Endothelial cell (in vitro differentiated cells): ENCODE data around the gene PLCB2. TPM values are rescaled to one million over a fixed set of nuclear protein-coding genes. Genes with fewer than 3 reads are reported as not detected.

Source experiments
- DNase-seq: peaks from one replicate; pipeline ENCODE4 v3.0.0; 2021; ENCODE audit warnings: low spot score
- H3K27ac Mint-ChIP-seq: one replicate; pipeline ENCODE4 v1.8.0; 2021; ENCODE audit warnings: mixed read lengths, inconsistent platforms; ENCODE audit not compliant: unreplicated experiment
- H3K27me3 Mint-ChIP-seq: one replicate; pipeline ENCODE4 v1.8.0; 2021; ENCODE audit warnings: mild to moderate bottlenecking, moderate library complexity, mixed read lengths, inconsistent platforms; ENCODE audit not compliant: unreplicated experiment
- H3K36me3 Mint-ChIP-seq: one replicate; pipeline ENCODE4 v1.8.0; 2021; ENCODE audit warnings: mild to moderate bottlenecking, low read depth, mixed read lengths, inconsistent platforms; ENCODE audit not compliant: unreplicated experiment
- H3K4me1 Mint-ChIP-seq: one replicate; pipeline ENCODE4 v1.8.0; 2021; ENCODE audit warnings: mild to moderate bottlenecking, mixed read lengths, inconsistent platforms; ENCODE audit not compliant: unreplicated experiment
- H3K4me3 Mint-ChIP-seq: one replicate; pipeline ENCODE4 v1.8.0; 2021; ENCODE audit warnings: mild to moderate bottlenecking, mixed read lengths, inconsistent platforms; ENCODE audit not compliant: unreplicated experiment
- H3K9me3 Mint-ChIP-seq: one replicate; pipeline ENCODE4 v1.8.0; 2021; ENCODE audit warnings: mixed read lengths, inconsistent platforms; ENCODE audit not compliant: unreplicated experiment
- total RNA-seq: library from RNA; stranded (reverse); fragmentation: NEBNext Ultra II Directional; extraction: Animal tissue kit (Norgen Biotek cat#: 25700); gene quantifications from one replicate; pipeline ENCODE4 v1.2.1, GENCODE V29; 2021; ENCODE audit not compliant: unreplicated experiment
- TF ChIP-seq, protein P1 (sequence below): fragments of 200-600 bp; sonication (generic); IDR thresholded peaks from one replicate; pipeline ENCODE4 v1.5.0; 2021; ENCODE audit warnings: antibody characterized with exemption; ENCODE audit not compliant: unreplicated experiment

The PLCB2 gene
- total RNA-seq, 1 donor from 2014 or later = 71.3 TPM

DNA sequence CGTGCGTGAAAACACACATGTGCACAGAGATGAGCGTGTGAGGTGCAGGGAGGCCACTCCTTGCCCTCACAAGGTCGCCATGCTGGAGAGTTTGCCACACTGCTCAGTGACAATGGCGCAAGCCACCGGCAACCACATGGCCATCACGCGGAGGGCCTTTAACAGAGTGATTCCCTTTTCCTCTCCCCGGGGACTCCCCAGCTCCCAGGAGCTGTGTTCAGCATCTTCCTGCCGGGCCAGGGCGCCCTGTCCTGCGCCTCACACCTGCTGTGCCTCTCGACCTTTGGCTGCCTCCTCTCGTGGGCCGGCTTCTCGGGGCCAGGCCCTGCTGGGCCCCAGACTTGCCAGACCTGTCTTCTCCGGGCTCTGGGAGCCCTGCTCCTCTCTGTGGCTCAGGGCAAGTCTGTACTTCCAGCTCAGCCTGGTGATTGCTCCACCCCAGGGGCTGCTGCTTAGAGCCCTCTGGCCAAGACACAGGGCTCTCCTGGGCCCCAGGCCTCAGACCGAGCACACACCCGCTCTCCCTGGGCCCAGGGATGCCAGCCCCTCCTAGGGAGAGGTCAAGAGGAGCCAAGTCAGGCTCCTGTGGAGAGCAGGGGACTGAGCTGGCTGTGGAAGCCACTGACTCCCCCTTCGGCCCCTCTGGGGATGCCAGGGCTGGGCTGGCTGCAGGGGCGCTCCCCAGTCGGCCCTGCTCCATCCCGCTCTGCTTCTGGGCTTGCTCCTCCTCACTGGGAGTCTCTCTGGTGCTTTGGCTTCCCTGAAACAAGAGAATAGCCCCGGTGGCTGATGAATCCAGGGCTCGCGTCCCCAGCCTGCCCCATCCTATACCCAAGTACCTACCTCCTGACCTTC, 27.4 kb upstream of the PLCB2 start:
- Mint-ChIP-seq H3K27ac (no peak overlapping the region), H3K9me3 (no peaks in the 10 kb centered on the region), H3K36me3 (no peaks in the 10 kb centered on the region), H3K4me1 (peaks cover 36% of the 10 kb centered on the region), H3K27me3 (peaks cover 10% of the 10 kb centered on the region), H3K4me3 (peak overlapping the region; percentile 7)
- DNase-seq = no peak
- TF ChIP-seq, protein P1, sequence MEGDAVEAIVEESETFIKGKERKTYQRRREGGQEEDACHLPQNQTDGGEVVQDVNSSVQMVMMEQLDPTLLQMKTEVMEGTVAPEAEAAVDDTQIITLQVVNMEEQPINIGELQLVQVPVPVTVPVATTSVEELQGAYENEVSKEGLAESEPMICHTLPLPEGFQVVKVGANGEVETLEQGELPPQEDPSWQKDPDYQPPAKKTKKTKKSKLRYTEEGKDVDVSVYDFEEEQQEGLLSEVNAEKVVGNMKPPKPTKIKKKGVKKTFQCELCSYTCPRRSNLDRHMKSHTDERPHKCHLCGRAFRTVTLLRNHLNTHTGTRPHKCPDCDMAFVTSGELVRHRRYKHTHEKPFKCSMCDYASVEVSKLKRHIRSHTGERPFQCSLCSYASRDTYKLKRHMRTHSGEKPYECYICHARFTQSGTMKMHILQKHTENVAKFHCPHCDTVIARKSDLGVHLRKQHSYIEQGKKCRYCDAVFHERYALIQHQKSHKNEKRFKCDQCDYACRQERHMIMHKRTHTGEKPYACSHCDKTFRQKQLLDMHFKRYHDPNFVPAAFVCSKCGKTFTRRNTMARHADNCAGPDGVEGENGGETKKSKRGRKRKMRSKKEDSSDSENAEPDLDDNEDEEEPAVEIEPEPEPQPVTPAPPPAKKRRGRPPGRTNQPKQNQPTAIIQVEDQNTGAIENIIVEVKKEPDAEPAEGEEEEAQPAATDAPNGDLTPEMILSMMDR = no peak

DNA sequence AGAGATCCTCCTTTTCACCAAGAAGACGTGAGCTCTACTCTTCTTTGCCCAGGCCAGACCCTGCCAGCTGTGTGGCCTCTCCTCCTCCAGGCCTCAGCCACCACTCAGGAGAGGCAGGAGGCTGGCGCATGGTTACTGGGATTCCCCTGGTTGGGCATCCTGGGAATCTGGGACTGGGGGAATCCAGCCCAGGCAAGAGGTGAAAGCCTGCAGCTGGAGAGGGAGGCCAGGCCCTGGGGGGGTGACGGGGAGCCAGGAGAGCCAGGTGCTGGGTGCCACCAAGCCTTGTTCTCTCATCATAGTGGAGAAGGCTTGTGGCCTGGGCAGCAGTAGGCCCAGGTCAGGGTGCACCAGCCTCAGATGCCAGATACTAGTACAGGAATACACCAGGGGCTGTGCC, 26.8 kb upstream of the PLCB2 start:
- TF ChIP-seq, protein P1 = no peak
- peak overlapping the region; percentile 63 for H3K4me3 Mint-ChIP-seq
- H3K4me1 Mint-ChIP-seq = peaks cover 40% of the 10 kb centered on the region
- DNase-seq = no peak
- no peaks in the 10 kb centered on the region for H3K9me3 Mint-ChIP-seq
- peaks cover 10% of the 10 kb centered on the region for H3K27me3 Mint-ChIP-seq
- H3K36me3 Mint-ChIP-seq = no peaks in the 10 kb centered on the region
- peak overlapping the region; percentile 92 for H3K27ac Mint-ChIP-seq

DNA sequence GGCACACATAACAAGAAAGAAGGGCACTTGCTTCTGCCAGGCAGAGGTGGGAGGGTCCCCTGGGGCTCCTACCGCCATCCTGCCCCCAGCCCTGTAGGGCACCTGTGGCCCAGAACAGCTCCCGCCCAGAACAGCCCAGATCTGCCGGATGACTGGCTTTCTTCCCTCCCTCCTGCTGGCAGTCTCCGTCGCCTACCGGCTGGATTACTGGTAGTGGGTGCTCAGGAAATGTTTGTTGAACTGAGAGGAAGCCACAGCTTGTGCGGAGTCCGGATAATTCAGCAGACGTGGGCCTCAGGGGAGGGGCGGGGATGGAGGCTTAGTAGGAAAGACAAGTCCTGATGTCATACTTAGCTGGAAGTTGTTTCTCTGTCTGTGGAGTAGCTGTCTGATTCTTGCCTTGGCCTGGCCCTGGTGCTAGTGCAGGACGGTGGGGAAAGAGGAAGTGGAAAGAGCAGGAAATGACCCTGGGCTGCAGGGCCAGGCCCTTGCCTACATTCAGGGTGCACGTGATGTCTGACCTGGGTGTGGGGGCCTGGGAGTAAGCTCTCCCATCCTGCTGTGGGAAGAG, 26.3 kb upstream of the PLCB2 start:
- DNase-seq = peak; percentile 48
- H3K9me3 Mint-ChIP-seq = no peaks in the 10 kb centered on the region
- peak overlapping the region; percentile 92 for H3K27ac Mint-ChIP-seq
- H3K27me3 Mint-ChIP-seq = peaks cover 10% of the 10 kb centered on the region
- peaks cover 43% of the 10 kb centered on the region for H3K4me1 Mint-ChIP-seq
- TF ChIP-seq, protein P1 = no peak
- peak overlapping the region; percentile 63 for H3K4me3 Mint-ChIP-seq
- no peaks in the 10 kb centered on the region for H3K36me3 Mint-ChIP-seq

DNA sequence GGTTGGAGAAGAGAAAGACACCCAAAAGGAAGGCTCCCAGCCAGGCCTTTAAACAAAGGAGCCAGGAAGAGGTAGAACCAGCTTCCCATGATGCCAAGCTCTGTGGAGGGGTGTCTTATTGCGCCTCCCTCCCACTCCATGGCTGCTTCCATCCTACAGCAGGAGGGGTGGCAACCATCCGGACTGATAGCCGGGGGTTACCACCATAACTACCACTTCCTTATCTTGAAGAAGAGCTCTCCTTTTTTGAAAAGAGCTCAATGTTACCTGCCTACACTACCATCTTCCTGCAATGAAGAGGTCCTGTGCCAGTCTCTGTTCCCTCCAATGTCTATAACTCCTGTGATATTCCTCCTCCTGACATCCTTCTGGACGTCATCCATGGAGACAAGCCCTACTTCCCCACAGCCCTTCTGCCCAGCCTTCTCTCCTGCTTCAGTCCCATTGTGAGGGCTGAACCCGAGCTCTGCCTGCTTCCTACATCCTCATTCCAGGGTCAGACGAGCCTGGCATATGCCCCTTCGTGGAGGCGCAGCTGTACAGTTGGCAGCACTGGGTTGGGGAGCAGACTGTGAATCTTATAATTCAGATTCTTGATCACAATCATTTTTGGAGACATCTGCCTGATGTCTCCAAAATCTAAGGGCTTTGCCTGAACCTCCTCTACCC, 24.5 kb upstream of the PLCB2 start:
- peaks cover 9% of the 10 kb centered on the region for H3K27me3 Mint-ChIP-seq
- no peak overlapping the region for H3K4me3 Mint-ChIP-seq
- no peak for DNase-seq
- H3K27ac Mint-ChIP-seq = no peak overlapping the region
- H3K9me3 Mint-ChIP-seq = no peaks in the 10 kb centered on the region
- TF ChIP-seq, protein P1 = no peak
- peaks cover 57% of the 10 kb centered on the region for H3K4me1 Mint-ChIP-seq
- H3K36me3 Mint-ChIP-seq = no peaks in the 10 kb centered on the region

GRCh38 chr15:40331637-40332036, 23.9 kb upstream of the PLCB2 start:
- no peaks in the 10 kb centered on the region for H3K9me3 Mint-ChIP-seq
- no peak overlapping the region for H3K4me3 Mint-ChIP-seq
- DNase-seq = no peak
- H3K27ac Mint-ChIP-seq = no peak overlapping the region
- TF ChIP-seq, protein P1 = no peak
- H3K36me3 Mint-ChIP-seq = no peaks in the 10 kb centered on the region
- H3K27me3 Mint-ChIP-seq = peaks cover 7% of the 10 kb centered on the region
- peaks cover 57% of the 10 kb centered on the region for H3K4me1 Mint-ChIP-seq
